IMR-90 (cell line): ENCODE measurements around the gene BBS5. TPM values are rescaled to one million over a fixed set of nuclear protein-coding genes. Genes with fewer than 3 reads are reported as not detected.

Experiments
- ATAC-seq: fragments of 200-7000 bp; cut with Tn5 transposase; 2 replicates; pipeline ENCODE4 v1.9.1; 2020; ENCODE audit warnings: low read depth, mild to moderate bottlenecking, moderate library complexity
- BruUV-seq: library from RNA; stranded (reverse); fragments of 400-500 nt; replicated peaks from 2 replicates; lab custom pipeline; 2021; lab: Mats Ljungman, UMichigan
- CTCF ChIA-PET: fragments of 300-600 bp; formaldehyde crosslinking; extraction: SDS; loops from one replicate; lab custom pipeline; 2021; ENCODE audit warnings: antibody characterized with exemption; lab: Yijun Ruan, JAX
- POLR2A ChIA-PET: fragments of 300-600 bp; sonication (Branson Sonifier 250); formaldehyde crosslinking; loops from one replicate; lab custom pipeline; 2022; ENCODE audit warnings: antibody characterized with exemption; ENCODE audit not compliant: unreplicated experiment; lab: Charles Lee
- DNase-seq: peaks from one replicate; pipeline ENCODE4 v3.0.0; 2013
- H2AFZ ChIP-seq: replicated peaks from 2 replicates; pipeline ENCODE3; 2013; ENCODE audit warnings: low read length, mild to moderate bottlenecking; ENCODE audit not compliant: poor library complexity
- H2AK5ac ChIP-seq: 2 replicates; pipeline ENCODE4 v1.6.1; 2013; ENCODE audit warnings: low read depth, low read length, inconsistent platforms
- H2AK9ac ChIP-seq: replicated peaks from 2 replicates; pipeline ENCODE3; 2013; ENCODE audit warnings: mild to moderate bottlenecking, low read depth, low read length, moderate library complexity; ENCODE audit not compliant: poor library complexity
- H2BK120ac ChIP-seq: 2 replicates; pipeline ENCODE4 v1.6.1; 2013; ENCODE audit warnings: low read depth, low read length, inconsistent platforms
- H2BK15ac ChIP-seq: 3 replicates; pipeline ENCODE4 v1.6.1; 2013; ENCODE audit warnings: low read depth, low read length, inconsistent platforms
- H2BK20ac ChIP-seq: 2 replicates; pipeline ENCODE4 v1.6.1; 2013; ENCODE audit warnings: low read depth, mild to moderate bottlenecking, inconsistent platforms, low read length, moderate library complexity
- H2BK5ac ChIP-seq: 2 replicates; pipeline ENCODE4 v1.6.1; 2013; ENCODE audit warnings: mild to moderate bottlenecking, low read depth, low read length, inconsistent platforms; ENCODE audit not compliant: poor library complexity, severe bottlenecking
- H3K14ac ChIP-seq: replicated peaks from 2 replicates; pipeline ENCODE4 v1.6.1; 2013; ENCODE audit warnings: low read depth, low read length, inconsistent platforms
- H3K18ac ChIP-seq: 2 replicates; pipeline ENCODE4 v1.6.1; 2013; ENCODE audit warnings: low read depth, low read length, control low read depth
- H3K23ac ChIP-seq: 2 replicates; pipeline ENCODE4 v1.6.1; 2013; ENCODE audit warnings: low read depth, low read length, inconsistent platforms
- H3K27ac ChIP-seq: 2 replicates; pipeline ENCODE4 v1.5.1; 2013; ENCODE audit warnings: mild to moderate bottlenecking, control low read depth, low read length; ENCODE audit not compliant: insufficient read depth
- H3K27me3 ChIP-seq: 2 replicates; pipeline ENCODE4 v1.6.1; 2013; ENCODE audit warnings: low read length; ENCODE audit not compliant: control insufficient read depth, insufficient read depth
- H3K36me3 ChIP-seq: 2 replicates; pipeline ENCODE4 v1.6.1; 2013; ENCODE audit warnings: low read length, mixed read lengths; ENCODE audit not compliant: control insufficient read depth, insufficient read depth
- H3K4ac ChIP-seq: 2 replicates; pipeline ENCODE4 v1.6.1; 2013; ENCODE audit warnings: low read depth, low read length, inconsistent platforms
- H3K4me1 ChIP-seq: 2 replicates; pipeline ENCODE4 v1.6.1; 2013; ENCODE audit warnings: low read length, mixed read lengths; ENCODE audit not compliant: control insufficient read depth, insufficient read depth
- H3K4me2 ChIP-seq: 2 replicates; pipeline ENCODE4 v1.6.1; 2013; ENCODE audit warnings: low read depth, mild to moderate bottlenecking, control low read depth, low read length, moderate library complexity
- H3K4me3 ChIP-seq: 2 replicates; pipeline ENCODE4 v1.5.1; 2013; ENCODE audit warnings: low read depth, mild to moderate bottlenecking, control low read depth, low read length, moderate library complexity; ENCODE audit not compliant: insufficient read depth
- H3K56ac ChIP-seq: 2 replicates; pipeline ENCODE4 v1.6.1; 2013; ENCODE audit warnings: low read length, inconsistent platforms; ENCODE audit not compliant: insufficient read depth; ENCODE audit errors: extremely low read depth
- H3K79me1 ChIP-seq, 2 experiments: 2 replicates each; pipeline ENCODE4 v1.6.1; 2013; ENCODE audit warnings: low read length in 2 of 2, inconsistent platforms in 1 of 2, low read depth in 1 of 2
- H3K9ac ChIP-seq: 2 replicates; pipeline ENCODE4 v1.6.1; 2013; ENCODE audit warnings: low read depth, low read length, control low read depth
- H3K9me1 ChIP-seq: 2 replicates; pipeline ENCODE4 v1.6.1; 2013; ENCODE audit warnings: low read length, inconsistent platforms; ENCODE audit not compliant: insufficient read depth
- H3K9me3 ChIP-seq: 2 replicates; pipeline ENCODE4 v1.6.1; 2013; ENCODE audit warnings: low read length; ENCODE audit not compliant: control insufficient read depth, insufficient read depth
- H4K20me1 ChIP-seq: 2 replicates; pipeline ENCODE4 v1.6.1; 2013; ENCODE audit warnings: low read length, inconsistent platforms; ENCODE audit not compliant: insufficient read depth
- H4K5ac ChIP-seq: 2 replicates; pipeline ENCODE4 v1.6.1; 2013; ENCODE audit warnings: mild to moderate bottlenecking, low read depth, low read length, control low read depth
- H4K8ac ChIP-seq, 2 experiments: 2 replicates each; pipeline ENCODE4 v1.6.1; 2013; ENCODE audit warnings: low read depth in 2 of 2, low read length in 2 of 2, control low read depth in 1 of 2, inconsistent platforms in 1 of 2
- H4K91ac ChIP-seq: 2 replicates; pipeline ENCODE4 v1.6.1; 2013; ENCODE audit warnings: low read depth, low read length, inconsistent platforms; ENCODE audit not compliant: insufficient read depth
- BHLHE40 ChIP-seq: fragments of 150-350 bp; IDR thresholded peaks from 2 replicates; pipeline ENCODE4 v1.6.1; 2016; ENCODE audit warnings: mild to moderate bottlenecking, low read depth, low read length
- CEBPB ChIP-seq: IDR thresholded peaks from 2 replicates; pipeline ENCODE4 v1.6.1; 2012; ENCODE audit warnings: low read depth, low read length, improper control_type of control experiment
- CHD1 ChIP-seq: IDR thresholded peaks from 2 replicates; pipeline ENCODE4 v1.6.1; 2012; ENCODE audit warnings: low read depth, low read length, improper control_type of control experiment
- CTCF ChIP-seq: conservative IDR thresholded peaks from 2 replicates; pipeline ENCODE4 v1.5.1; 2012; ENCODE audit warnings: mild to moderate bottlenecking, low read depth, low read length, improper control_type of control experiment
- FOS ChIP-seq: fragments of 150-350 bp; IDR thresholded peaks from 2 replicates; pipeline ENCODE4 v1.6.1; 2016; ENCODE audit warnings: low read depth, low read length
- MAFK ChIP-seq: IDR thresholded peaks from 2 replicates; pipeline ENCODE4 v1.6.1; 2012; ENCODE audit warnings: low read depth, low read length, improper control_type of control experiment
- NFE2L2 ChIP-seq: fragments of 150-350 bp; IDR thresholded peaks from 2 replicates; pipeline ENCODE4 v1.6.1; 2016; ENCODE audit warnings: low read depth, mild to moderate bottlenecking, low read length
- POLR2A ChIP-seq: IDR thresholded peaks from 2 replicates; pipeline ENCODE4 v1.6.1; 2012; ENCODE audit warnings: mild to moderate bottlenecking, low read depth, low read length
- RAD21 ChIP-seq: IDR thresholded peaks from 2 replicates; pipeline ENCODE4 v1.6.1; 2012; ENCODE audit warnings: low read length, improper control_type of control experiment
- RCOR1 ChIP-seq: IDR thresholded peaks from 2 replicates; pipeline ENCODE4 v1.6.1; 2012; ENCODE audit warnings: mild to moderate bottlenecking, low read length, improper control_type of control experiment; ENCODE audit not compliant: insufficient replicate concordance
- RFX5 ChIP-seq: IDR thresholded peaks from 2 replicates; pipeline ENCODE4 v1.8.0; 2012; ENCODE audit warnings: low read depth, mild to moderate bottlenecking, low read length, moderate library complexity
- WGBS, 2 experiments: methylation state at CpG; one replicate each; pipeline versions ENCODE4 v1.1.5 to v1.1.7; 2013; ENCODE audit warnings: missing lambda C conversion rate in 2 of 2; ENCODE audit not compliant: insufficient read length in 1 of 2; ENCODE audit errors: extremely low coverage in 2 of 2; 5-methylcytosine and 5-hydroxymethylcytosine counted together
- dilution Hi-C: fragments of 300-500 bp; cut with HindIII; formaldehyde crosslinking; loops from one replicate; pipeline ENCODE4 v1.14.3; 2018; ENCODE audit warnings: low sequenced_read_pairs; ENCODE audit not compliant: unreplicated experiment
- in situ Hi-C: fragments of 300-500 bp; cut with MboI; formaldehyde crosslinking; loops from 3 replicates; pipeline ENCODE4 v1.14.3; 2019; ENCODE audit warnings: low sequenced_read_pairs, inconsistent platforms, mixed read lengths
- intact Hi-C: fragments of 100-400 bp; cut with micrococcal nuclease; formaldehyde crosslinking; loops from 2 replicates; pipeline ENCODE4 v1.10.0; 2022
- polyA plus RNA-seq, 3 experiments: library from polyadenylated mRNA; depleted of rRNA; stranded (reverse); fragments of >200 nt; gene quantifications; 2 replicates each; pipeline ENCODE4 v1.2.3, GENCODE V29; 2012; ENCODE audit warnings: low replicate concordance in 1 of 3
- total RNA-seq: library from RNA; depleted of rRNA; stranded (reverse); fragments of >200 nt; gene quantifications from 2 replicates; pipeline ENCODE4 v1.2.3, GENCODE V29; 2012

BBS5 gene
- total and polyA plus RNA-seq, 2 of the 4 experiments (the other 2 are of a cell fraction) = 1.4 to 4.1 TPM

- no peak overlapping the region for H3K18ac ChIP-seq
- H3K4me3 ChIP-seq = no peak overlapping the region
- no peaks in the 10 kb centered on the region for H4K20me1 ChIP-seq
- no peak overlapping the region for H3K9ac ChIP-seq
- H3K23ac ChIP-seq = no peak overlapping the region
- dilution Hi-C loops = no loop called here
- no CpG with 5 or more reads among the region's 1 CpG for WGBS, 2 experiments
- in situ Hi-C loops = no loop called here
- H3K9me1 ChIP-seq = no peaks in the 10 kb centered on the region
- H4K91ac ChIP-seq = no peak overlapping the region
- H3K79me1 ChIP-seq = no peaks in the 10 kb centered on the region
- H3K56ac ChIP-seq = no peak overlapping the region
- BruUV-seq = no TSS peak
- ChIA-PET CTCF (no interaction called here), POLR2A (no interaction called here)
- DNase-seq (no peak), ATAC-seq (no peak)
- H2AFZ ChIP-seq = no peak overlapping the region
- no peak for TF ChIP-seq RCOR1
- TF ChIP-seq FOS = no peak
- no peak for TF ChIP-seq CHD1
- no peak for TF ChIP-seq NFE2L2
- no peak for TF ChIP-seq RFX5
- no peak for TF ChIP-seq CEBPB
- TF ChIP-seq MAFK = no peak
- TF ChIP-seq BHLHE40 = no peak
- no peak for TF ChIP-seq RAD21
- no peak for TF ChIP-seq CTCF
- TF ChIP-seq POLR2A = no peak
- no peak overlapping the region for H2BK15ac ChIP-seq
- H2BK20ac ChIP-seq = no peak overlapping the region
- no peak overlapping the region for H3K4ac ChIP-seq
- no peaks in the 10 kb centered on the region for H3K27me3 ChIP-seq
- no peak overlapping the region for H4K8ac ChIP-seq
- H3K4me1 ChIP-seq = no peaks in the 10 kb centered on the region
- H2BK5ac ChIP-seq = no peak overlapping the region
- no peak overlapping the region for H2BK120ac ChIP-seq
- intact Hi-C loops = no loop called here
- H4K5ac ChIP-seq = no peak overlapping the region
- peaks cover 3% of the 10 kb centered on the region; the same call in 1 of the 2 replicates for H3K36me3 ChIP-seq
- H2AK5ac ChIP-seq = no peak overlapping the region
- no peak overlapping the region for H3K4me2 ChIP-seq
- no peak overlapping the region for H2AK9ac ChIP-seq
- no peak overlapping the region for H3K14ac ChIP-seq
- H3K27ac ChIP-seq = no peak overlapping the region
- no peaks in the 10 kb centered on the region for H3K9me3 ChIP-seq
These were observed 6.4 kb downstream of the BBS5 start for GRCh38 chr2:169485650-169486138.
